HL-60 (cell line): ENCODE data around the gene MIP.
"Not testable (repeated sequence)": the region's sequence is repeated elsewhere in the genome, so short reads cannot be mapped to it uniquely, and the experiment has no call there.

ENCODE experiments used
- CTCF ChIP-seq: IDR thresholded peaks from one replicate; pipeline ENCODE4 v1.5.1; 2011; ENCODE audit warnings: low read length, control low read depth, inconsistent platforms; ENCODE audit not compliant: insufficient read depth
- GABPA ChIP-seq: IDR thresholded peaks from 2 replicates; pipeline ENCODE4 v1.6.1; 2012; ENCODE audit warnings: low read depth
- POLR2AphosphoS5 ChIP-seq: IDR thresholded peaks from 2 replicates; pipeline ENCODE4 v1.6.1; 2012; ENCODE audit warnings: low read depth

- not testable (repeated sequence) for TF ChIP-seq CTCF, GABPA, POLR2AphosphoS5
Measured at GRCh38 chr12:56493409-56494105, 39.1 kb upstream of the MIP start.
